GM13977 (cell line): ENCODE results near the gene MIGA2.
"Not testable (repeated sequence)": the region's sequence is repeated elsewhere in the genome, so short reads cannot be mapped to it uniquely, and the experiment has no call there.

Experiments
- DNase-seq: peaks from one replicate; pipeline ENCODE4 v3.0.0; 2012; ENCODE audit warnings: low spot score
- in situ Hi-C: fragments of 300-500 bp; cut with MboI; formaldehyde crosslinking; loops from one replicate; pipeline ENCODE4 v1.12.0; 2022; ENCODE audit warnings: low sequenced_read_pairs, low pct_unique_long_range_greater_than_20kb, mixed read lengths, inconsistent platforms; ENCODE audit not compliant: unreplicated experiment
- TF ChIP-seq, protein P1 (sequence below): IDR thresholded peaks from 2 replicates; pipeline ENCODE4 v1.5.1; 2012; ENCODE audit warnings: mild to moderate bottlenecking, control low read depth; ENCODE audit not compliant: insufficient read depth; ENCODE audit errors: extremely low read depth, missing control alignments

The MIGA2 gene

DNA sequence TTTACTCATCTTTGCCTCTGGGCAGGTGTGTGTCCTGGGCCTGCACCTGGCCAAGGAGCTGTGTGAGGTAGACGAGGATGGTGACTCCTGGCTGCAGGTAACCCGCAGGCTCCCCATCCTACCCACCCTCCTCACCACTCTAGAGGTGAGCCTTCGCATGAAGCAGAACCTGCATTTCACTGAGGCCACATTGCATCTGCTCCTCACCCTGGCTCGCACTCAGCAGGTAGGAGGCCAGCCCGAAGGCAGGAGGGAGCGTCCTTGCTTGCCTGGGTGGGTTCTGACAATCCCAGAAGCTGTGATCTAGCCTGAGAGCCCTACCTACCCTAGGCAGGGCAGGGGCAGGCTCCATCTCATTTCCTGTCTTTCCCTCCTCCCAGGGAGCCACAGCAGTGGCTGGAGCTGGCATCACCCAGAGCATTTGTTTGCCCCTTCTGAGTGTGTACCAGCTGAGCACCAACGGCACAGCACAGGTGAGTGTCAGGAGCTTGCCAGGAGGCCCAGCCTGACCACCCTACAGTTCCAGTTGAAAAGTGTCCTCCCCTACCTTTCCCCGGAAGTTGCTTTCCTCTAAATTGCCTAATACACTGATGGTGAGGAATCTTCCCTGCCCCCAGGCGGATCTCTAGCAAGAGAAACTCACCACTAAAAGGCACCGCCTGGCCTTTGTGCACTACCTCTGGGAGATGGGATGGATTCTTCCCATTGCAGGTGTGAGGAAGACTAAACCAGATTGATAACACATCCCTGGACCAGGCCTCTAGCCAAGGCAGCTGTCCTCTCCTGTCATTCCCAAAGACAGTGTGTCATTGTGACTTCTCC, 34.7 kb upstream of the MIGA2 start:
- TF ChIP-seq, protein P1, sequence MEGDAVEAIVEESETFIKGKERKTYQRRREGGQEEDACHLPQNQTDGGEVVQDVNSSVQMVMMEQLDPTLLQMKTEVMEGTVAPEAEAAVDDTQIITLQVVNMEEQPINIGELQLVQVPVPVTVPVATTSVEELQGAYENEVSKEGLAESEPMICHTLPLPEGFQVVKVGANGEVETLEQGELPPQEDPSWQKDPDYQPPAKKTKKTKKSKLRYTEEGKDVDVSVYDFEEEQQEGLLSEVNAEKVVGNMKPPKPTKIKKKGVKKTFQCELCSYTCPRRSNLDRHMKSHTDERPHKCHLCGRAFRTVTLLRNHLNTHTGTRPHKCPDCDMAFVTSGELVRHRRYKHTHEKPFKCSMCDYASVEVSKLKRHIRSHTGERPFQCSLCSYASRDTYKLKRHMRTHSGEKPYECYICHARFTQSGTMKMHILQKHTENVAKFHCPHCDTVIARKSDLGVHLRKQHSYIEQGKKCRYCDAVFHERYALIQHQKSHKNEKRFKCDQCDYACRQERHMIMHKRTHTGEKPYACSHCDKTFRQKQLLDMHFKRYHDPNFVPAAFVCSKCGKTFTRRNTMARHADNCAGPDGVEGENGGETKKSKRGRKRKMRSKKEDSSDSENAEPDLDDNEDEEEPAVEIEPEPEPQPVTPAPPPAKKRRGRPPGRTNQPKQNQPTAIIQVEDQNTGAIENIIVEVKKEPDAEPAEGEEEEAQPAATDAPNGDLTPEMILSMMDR: no peak
- DNase-seq: no peak
- in situ Hi-C loops: no loop called here

DNA sequence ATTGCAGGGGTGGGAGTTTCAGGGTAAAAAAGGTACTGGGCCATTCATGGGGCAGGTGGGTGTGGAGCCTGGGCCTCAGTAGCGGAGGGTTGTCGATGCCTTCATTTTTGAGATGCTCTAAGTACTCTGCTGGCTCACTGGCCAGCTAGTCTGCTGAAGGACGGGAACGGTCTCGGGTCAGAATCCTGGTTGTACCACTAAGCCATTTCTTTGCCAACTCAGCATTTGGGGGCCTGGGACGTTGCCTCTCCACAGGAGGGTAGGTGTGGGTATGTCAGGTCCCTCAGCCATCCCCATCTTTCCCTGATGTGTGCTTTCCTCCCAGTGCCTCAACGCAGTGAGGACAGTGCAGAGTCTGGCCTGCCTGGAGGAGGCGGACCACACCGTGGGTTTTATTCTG, 33.4 kb upstream of the MIGA2 start:
- no peak for DNase-seq
- TF ChIP-seq, protein P1: no peak
- in situ Hi-C loops: no loop called here

DNA sequence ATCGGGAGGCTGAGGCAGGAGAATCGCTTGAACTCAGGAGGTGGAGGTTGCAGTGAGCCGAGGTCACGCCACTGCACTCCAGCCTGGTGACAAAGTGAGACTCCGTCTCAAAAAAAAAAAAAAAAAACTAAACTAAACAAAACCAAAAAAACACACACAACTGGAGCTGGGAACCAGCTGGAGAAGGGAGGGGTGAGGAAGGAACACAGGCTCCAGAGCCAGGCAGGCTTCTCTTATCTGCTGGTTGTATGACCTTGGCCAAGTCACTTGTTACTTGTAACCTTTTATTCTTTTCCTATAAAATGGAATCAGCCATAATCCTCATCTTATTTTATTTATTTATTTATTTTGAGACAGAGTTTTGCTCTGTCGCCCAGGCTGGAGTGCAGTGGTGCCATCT, 32.3 kb upstream of the MIGA2 start:
- in situ Hi-C loops, DNase-seq: not testable (repeated sequence)

DNA sequence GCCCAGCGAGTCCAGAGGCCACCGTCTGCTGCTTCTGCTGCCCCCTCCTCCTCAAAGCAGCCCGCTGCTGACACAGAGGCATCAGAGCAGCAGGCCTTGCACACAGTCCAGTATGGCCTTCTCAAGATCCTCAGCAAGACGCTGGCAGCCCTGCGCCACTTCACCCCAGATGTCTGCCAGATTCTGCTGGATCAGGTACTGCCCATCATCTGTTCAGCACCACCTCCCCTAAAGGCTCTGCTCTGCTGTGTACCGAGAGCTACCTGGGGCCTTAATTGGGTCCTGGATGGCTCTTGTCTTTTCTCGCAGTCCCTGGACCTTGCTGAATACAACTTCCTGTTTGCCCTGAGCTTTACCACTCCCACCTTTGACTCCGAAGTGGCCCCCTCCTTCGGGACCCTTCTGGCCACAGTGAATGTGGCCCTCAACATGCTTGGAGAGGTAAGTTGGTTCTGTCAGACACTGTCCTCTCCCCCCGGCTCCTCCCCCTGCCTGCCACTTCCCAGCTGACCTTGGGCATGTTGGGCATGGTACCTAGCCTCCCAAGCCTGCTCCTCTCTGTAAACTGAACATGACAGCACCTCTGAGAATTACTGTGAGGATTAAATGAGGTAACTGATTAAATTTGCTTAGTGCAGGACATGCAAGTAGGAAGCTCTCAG, 31.0 kb upstream of the MIGA2 start:
- no peak for DNase-seq
- TF ChIP-seq, protein P1: no peak
- in situ Hi-C loops: no loop called here

DNA sequence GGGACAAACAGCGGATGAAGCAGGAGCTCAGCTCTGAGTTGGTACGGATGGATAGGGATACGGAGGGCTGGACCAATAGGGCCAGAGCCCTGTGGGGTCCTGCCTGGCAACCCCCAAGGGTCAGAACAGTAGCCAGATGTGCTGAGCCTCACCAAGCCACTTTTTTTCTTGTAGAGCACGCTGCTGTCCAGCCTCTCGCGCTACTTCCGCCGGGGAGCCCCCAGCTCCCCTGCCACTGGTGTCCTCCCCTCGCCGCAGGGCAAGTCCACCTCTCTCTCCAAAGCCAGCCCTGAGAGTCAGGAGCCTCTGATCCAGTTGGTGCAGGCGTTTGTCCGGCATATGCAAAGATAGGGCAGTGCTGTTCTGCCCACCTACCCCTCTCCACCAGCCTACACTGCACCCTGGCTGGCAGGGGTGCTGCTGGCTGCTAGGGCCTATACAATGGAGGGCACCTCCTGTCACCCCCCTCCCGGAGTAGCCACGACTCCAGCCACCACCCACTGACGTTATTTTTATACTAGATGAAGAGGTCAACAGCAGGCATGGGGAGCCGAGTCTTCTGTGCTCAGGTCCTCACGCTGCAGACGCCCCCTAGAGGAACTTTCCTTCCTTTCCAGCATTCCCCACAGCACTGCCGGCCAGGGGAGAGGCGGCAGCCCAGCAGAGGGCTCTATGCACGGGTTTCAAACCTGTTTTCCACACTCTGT, 29.9 kb upstream of the MIGA2 start:
- TF ChIP-seq, protein P1: peak; percentile 92
- in situ Hi-C loops: no loop called here
- DNase-seq: peak; percentile 82

DNA sequence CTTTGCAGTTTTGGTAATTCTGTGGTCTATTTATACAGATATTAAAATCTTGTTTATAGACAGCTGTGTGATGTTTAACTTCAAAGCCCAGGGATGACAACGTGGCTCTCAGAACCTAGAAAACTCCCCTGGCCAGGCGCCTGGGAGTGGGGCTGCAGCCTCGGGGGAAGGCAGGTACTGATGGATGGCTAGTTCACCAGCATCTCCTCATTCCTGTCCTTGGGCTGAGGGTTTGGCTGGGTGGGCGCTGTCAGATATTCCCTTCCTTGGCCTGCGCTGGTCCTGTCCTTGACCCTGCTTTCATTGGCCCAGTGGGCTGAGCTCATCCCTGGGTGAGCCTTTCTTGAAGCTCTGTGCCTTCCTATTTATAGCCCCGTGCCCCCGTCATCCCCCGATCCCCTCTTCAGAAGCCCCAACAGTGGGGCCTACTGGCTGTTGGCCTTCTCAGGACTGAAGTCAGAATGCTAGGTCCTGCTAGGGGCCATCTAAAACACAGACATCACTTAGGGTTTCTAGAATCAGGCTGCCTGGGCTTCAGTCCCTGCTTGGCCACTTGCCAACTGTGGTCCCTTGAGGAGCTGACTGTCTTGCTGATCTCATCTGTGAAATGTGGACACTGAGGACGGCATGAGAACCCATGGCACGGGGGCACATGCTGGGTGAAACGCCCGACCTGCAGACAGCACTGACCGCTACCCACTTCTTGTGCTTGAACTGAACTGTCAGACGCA, 29.2 kb upstream of the MIGA2 start:
- in situ Hi-C loops: no loop called here
- DNase-seq: no peak
- TF ChIP-seq, protein P1: no peak
